Thyroid gland (tissue), 4 donors: Measurements from ENCODE around the gene DCPS. TPM values are rescaled to one million over a fixed set of nuclear protein-coding genes. Genes with fewer than 3 reads are reported as not detected.
"Not testable (repeated sequence)": the region's sequence is repeated elsewhere in the genome, so short reads cannot be mapped to it uniquely, and the experiment has no call there.

Source experiments
- DNase-seq, 2 donors: peaks; one replicate each; pipeline ENCODE4 v3.0.0-alpha.2; 2019
- H3K27ac ChIP-seq, 3 donors: fragments of 200-600 bp; sonication (generic); 1 replicate in 2 of 3; 2 replicates in 1 of 3; pipeline ENCODE4 v1.5.1; 2016 to 2019; ENCODE audit warnings: mild to moderate bottlenecking in 1 of 3, moderate library complexity in 1 of 3
- H3K27me3 ChIP-seq: fragments of 200-600 bp; sonication (generic); one replicate; pipeline ENCODE4 v1.5.1; 2019
- H3K36me3 ChIP-seq, 2 donors: fragments of 200-600 bp; sonication (generic); one replicate each; pipeline ENCODE4 v1.5.1; 2016 to 2019
- H3K4me1 ChIP-seq, 2 donors: fragments of 200-600 bp; sonication (generic); one replicate each; pipeline ENCODE4 v1.5.1; 2017 to 2019
- H3K4me3 ChIP-seq, 3 donors: fragments of 200-600 bp; sonication (generic); replicated peaks in 1 of 3; 1 replicate in 2 of 3; 2 replicates in 1 of 3; pipeline ENCODE4 v1.5.1; 2016; ENCODE audit warnings: mild to moderate bottlenecking in 1 of 3
- H3K9me3 ChIP-seq: fragments of 200-600 bp; sonication (generic); one replicate; pipeline ENCODE4 v1.5.1; 2017
- POLR2A ChIP-seq, 2 donors: fragments of 450-650 bp; IDR thresholded peaks; one replicate each; pipeline ENCODE4 v1.6.1; 2017; ENCODE audit warnings: antibody characterized with exemption in 2 of 2, mild to moderate bottlenecking in 2 of 2, moderate library complexity in 1 of 2
- WGBS, 2 donors: methylation state at CpG; one replicate each; pipeline ENCODE4 v1.1.5; 2017; 5-methylcytosine and 5-hydroxymethylcytosine counted together
- intact Hi-C: fragments of 100-400 bp; cut with DNase I; formaldehyde crosslinking; loops from one replicate; pipeline ENCODE4 v1.15.1; 2023
- total RNA-seq, 4 donors: library from RNA; depleted of rRNA; stranded (reverse); fragments of >200 nt; gene quantifications; one replicate each; pipeline ENCODE4 v1.2.3, GENCODE V29; 2016
- TF ChIP-seq, protein P1 (sequence below), 6 experiments: fragments of 200-600 bp in 3 of 6; fragments of 450-650 bp in 3 of 6; sonication (generic) in 3 of 6; IDR thresholded peaks; one replicate each; pipeline ENCODE4 v1.5.1; 2016 to 2019; ENCODE audit warnings: antibody characterized with exemption in 6 of 6, mild to moderate bottlenecking in 2 of 6, inconsistent platforms in 1 of 6, moderate library complexity in 1 of 6

DCPS gene
- total RNA-seq, 4 donors from 2014 or later = 6.1 to 18.9 (median 13.9) TPM

- H3K4me1 ChIP-seq = peaks cover 16 to 43% of the 10 kb centered on the region in 2 donors
- no peaks in the 10 kb centered on the region for H3K9me3 ChIP-seq
- no peak overlapping the region for H3K4me3 ChIP-seq
- intact Hi-C loops = no loop called here
- no peak for TF ChIP-seq POLR2A (IDR thresholded peaks at IDR 0.05)
- TF ChIP-seq, protein P1, sequence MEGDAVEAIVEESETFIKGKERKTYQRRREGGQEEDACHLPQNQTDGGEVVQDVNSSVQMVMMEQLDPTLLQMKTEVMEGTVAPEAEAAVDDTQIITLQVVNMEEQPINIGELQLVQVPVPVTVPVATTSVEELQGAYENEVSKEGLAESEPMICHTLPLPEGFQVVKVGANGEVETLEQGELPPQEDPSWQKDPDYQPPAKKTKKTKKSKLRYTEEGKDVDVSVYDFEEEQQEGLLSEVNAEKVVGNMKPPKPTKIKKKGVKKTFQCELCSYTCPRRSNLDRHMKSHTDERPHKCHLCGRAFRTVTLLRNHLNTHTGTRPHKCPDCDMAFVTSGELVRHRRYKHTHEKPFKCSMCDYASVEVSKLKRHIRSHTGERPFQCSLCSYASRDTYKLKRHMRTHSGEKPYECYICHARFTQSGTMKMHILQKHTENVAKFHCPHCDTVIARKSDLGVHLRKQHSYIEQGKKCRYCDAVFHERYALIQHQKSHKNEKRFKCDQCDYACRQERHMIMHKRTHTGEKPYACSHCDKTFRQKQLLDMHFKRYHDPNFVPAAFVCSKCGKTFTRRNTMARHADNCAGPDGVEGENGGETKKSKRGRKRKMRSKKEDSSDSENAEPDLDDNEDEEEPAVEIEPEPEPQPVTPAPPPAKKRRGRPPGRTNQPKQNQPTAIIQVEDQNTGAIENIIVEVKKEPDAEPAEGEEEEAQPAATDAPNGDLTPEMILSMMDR (IDR thresholded peaks at IDR 0.05) = no peak
- H3K27ac ChIP-seq = no peak overlapping the region
- no peaks in the 10 kb centered on the region for H3K27me3 ChIP-seq
- DNase-seq = no peak
- H3K36me3 ChIP-seq = no peaks in the 10 kb centered on the region
- WGBS, 2 donors = 82 to 83% methylated on average over 9 of the region's 9 CpGs
Measured at GRCh38 chr11:126362879-126363655, 59.2 kb downstream of the DCPS start.

GRCh38 chr11:126363706-126364248, 59.9 kb downstream of the DCPS start:
- DNase-seq = no peak

DNA sequence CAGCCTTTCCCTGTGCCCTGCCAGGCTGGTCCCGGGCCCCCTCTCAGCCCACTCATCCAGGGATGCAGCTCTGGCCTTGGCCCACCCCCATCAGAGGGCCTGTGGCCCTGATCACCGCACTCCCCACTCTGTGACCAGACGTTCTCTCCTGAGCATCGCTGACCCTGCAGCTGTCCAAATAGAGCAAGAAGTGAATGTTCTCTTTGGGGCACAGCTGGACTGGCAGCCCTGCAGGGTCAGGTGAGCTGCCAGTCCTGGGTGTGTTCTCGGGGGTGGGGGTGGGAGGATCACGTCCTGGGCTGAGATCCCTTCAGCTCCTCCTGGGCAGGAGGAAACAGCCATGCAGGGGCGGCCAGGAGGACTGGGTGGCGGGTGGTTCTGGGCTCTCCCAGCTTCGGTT, 60.9 kb downstream of the DCPS start:
- intact Hi-C loops, DNase-seq, H3K4me3 ChIP-seq, H3K9me3 ChIP-seq, H3K27ac ChIP-seq, H3K27me3 ChIP-seq, H3K36me3 ChIP-seq: not testable (repeated sequence)
- WGBS, 2 donors = 79% methylated on average over 4 of the region's 9 CpGs; no CpG with 5 or more reads in 1 of the 2 donors
- peaks cover 15 to 33% of the 10 kb centered on the region in 2 donors for H3K4me1 ChIP-seq

More at GRCh38 chr11:126363706-126364248, 59.9 kb downstream of the DCPS start:
- no peak for TF ChIP-seq POLR2A (IDR thresholded peaks at IDR 0.05)
- TF ChIP-seq, protein P1 (IDR thresholded peaks at IDR 0.05) = no peak
- 89% methylated on average over 8 to 10 of the region's 10 CpGs for WGBS, 2 donors
- H3K36me3 ChIP-seq = no peaks in the 10 kb centered on the region
- intact Hi-C loops = no loop called here
- no peaks in the 10 kb centered on the region for H3K27me3 ChIP-seq
- no peak overlapping the region for H3K27ac ChIP-seq
- no peaks in the 10 kb centered on the region for H3K9me3 ChIP-seq
- H3K4me3 ChIP-seq = no peak overlapping the region
- peaks cover 16 to 41% of the 10 kb centered on the region in 2 donors for H3K4me1 ChIP-seq

DNA sequence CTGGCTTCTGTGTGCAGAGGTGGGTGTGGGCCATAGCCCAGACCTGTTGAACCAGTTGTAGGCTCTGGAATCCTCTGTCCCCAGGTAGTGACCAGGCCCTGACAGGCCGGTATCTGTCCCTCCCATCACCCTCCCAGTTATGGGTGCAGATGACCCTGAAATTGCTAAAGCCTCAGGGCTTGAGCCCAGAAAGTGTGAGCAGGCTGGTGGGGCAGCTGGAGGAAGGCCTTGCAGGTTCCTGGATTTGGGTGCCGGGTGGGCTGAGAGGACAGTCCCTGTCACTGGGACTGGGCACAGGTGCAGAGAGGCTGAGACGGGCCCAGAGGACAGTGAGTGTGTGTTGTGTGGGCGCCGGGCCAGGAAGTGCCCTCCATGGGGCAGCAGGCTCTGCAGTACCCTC, 61.6 kb downstream of the DCPS start:
- intact Hi-C loops, H3K4me3 ChIP-seq, H3K9me3 ChIP-seq, H3K27me3 ChIP-seq, H3K36me3 ChIP-seq: not testable (repeated sequence)
- DNase-seq = peak in 1 of 2 donors; percentile 27
- 90% methylated on average over 2 of the region's 5 CpGs; no CpG with 5 or more reads in 1 of the 2 donors for WGBS, 2 donors
- Histone ChIP-seq H3K27ac (peak overlapping the region in 2 of 3 donors; percentile 30 to 43), H3K4me1 (peaks cover 11 to 25% of the 10 kb centered on the region in 2 donors)

DNA sequence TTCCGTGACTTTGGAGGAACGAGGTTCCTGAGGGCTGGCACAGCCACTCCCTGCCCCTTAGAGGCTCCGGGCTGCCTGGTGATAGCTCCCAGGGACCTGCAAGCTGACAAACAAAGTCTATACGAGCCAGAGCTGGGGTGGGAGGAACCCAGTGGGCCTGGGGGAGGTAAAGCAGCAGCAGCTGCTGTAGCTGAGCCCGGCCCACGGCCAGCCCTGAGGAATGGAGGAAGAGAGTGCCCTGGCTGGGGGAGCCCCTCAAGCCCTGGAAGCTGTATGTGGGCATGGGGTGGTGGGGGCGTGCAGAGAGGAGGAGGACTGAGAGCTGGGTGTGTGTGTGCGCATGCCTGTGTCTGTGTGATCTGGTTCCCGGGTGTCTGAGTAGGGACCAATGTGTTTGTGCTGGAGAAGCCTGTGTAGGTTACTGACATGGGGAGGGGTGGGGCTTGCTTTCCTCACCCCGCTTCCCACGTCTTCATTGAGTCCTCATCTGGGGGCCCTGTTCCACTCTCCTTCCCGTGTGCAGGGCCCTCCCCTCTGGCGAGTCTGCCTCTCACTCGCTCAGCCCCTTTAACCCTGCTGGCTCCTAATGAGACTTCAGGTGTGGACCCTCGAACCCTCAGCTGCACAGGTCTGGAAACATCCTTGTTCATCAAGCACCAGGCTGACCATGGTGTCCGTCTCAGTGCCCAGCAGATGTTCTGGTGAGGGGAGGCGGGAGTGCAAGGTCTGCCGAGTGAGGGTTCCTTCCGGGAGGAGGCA, 62.4 kb downstream of the DCPS start:
- no peaks in the 10 kb centered on the region for H3K36me3 ChIP-seq
- no peaks in the 10 kb centered on the region for H3K27me3 ChIP-seq
- peak; percentile 30 to 32 for DNase-seq
- 65 to 66% methylated on average over 13 to 16 of the region's 19 CpGs for WGBS, 2 donors
- H3K9me3 ChIP-seq = no peaks in the 10 kb centered on the region
- H3K4me1 ChIP-seq = peaks cover 11 to 21% of the 10 kb centered on the region in 2 donors
- intact Hi-C loops = no loop called here
- peak overlapping the region in 2 of 3 donors; percentile 43 to 61 for H3K27ac ChIP-seq
- H3K4me3 ChIP-seq = no peak overlapping the region
- TF ChIP-seq, protein P1 (IDR thresholded peaks at IDR 0.05) = no peak

DNA sequence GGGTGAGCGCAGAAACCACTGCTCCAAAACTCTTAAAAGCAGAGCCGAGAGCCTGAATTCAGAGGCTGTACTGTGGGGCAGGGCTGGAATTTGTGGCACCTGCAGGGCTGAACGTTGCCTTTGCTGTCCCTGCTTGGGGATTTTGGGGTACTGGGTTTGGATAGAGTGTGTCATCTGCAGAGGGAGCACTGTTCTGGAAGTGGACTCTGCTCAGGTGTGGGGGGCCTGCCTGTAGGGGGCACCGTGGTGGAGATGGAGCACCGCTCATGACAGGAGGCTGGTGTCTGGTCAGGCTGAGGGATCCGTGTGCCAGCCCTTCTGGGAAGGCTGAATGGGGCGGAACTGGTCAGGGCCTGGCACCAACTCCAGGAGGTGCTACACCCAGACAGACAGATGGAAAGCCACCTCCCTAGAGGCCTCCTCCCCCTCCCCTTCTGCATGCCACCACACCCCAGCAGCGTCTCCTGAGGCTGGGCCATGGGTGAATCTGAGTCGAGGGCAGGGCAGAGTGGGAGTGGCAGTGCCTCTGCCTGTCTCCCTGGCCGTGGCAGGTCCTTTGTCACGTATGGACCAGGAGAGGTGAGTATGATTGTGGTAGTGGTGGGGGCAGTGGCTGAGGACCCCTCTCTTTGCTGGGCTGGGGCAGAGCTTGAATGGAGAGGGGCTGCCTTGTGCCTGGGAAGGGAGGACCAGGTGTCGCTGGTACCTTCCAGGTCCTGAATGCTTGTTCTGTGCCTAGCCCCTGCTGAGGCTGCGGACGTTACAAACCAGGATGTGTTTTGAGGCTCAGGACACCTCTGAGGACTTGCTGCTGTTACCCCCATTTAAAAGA, 63.2 kb downstream of the DCPS start:
- H3K36me3 ChIP-seq, H3K9me3 ChIP-seq, DNase-seq, H3K27me3 ChIP-seq, intact Hi-C loops, H3K4me3 ChIP-seq: not testable (repeated sequence)
- WGBS, 2 donors = 84 to 92% methylated on average over 8 to 13 of the region's 14 CpGs
- Histone ChIP-seq H3K27ac (peak overlapping the region in 1 of 3 donors; percentile 43), H3K4me1 (peaks cover 11 to 21% of the 10 kb centered on the region in 2 donors)

GRCh38 chr11:126367806-126368205, 63.9 kb downstream of the DCPS start:
- H3K9me3 ChIP-seq, H3K27me3 ChIP-seq, H3K27ac ChIP-seq, DNase-seq, H3K36me3 ChIP-seq, H3K4me3 ChIP-seq, intact Hi-C loops: not testable (repeated sequence)
- 98 to 99% methylated on average over 5 of the region's 5 CpGs for WGBS, 2 donors
- H3K4me1 ChIP-seq = peaks cover 11 to 26% of the 10 kb centered on the region in 2 donors

DNA sequence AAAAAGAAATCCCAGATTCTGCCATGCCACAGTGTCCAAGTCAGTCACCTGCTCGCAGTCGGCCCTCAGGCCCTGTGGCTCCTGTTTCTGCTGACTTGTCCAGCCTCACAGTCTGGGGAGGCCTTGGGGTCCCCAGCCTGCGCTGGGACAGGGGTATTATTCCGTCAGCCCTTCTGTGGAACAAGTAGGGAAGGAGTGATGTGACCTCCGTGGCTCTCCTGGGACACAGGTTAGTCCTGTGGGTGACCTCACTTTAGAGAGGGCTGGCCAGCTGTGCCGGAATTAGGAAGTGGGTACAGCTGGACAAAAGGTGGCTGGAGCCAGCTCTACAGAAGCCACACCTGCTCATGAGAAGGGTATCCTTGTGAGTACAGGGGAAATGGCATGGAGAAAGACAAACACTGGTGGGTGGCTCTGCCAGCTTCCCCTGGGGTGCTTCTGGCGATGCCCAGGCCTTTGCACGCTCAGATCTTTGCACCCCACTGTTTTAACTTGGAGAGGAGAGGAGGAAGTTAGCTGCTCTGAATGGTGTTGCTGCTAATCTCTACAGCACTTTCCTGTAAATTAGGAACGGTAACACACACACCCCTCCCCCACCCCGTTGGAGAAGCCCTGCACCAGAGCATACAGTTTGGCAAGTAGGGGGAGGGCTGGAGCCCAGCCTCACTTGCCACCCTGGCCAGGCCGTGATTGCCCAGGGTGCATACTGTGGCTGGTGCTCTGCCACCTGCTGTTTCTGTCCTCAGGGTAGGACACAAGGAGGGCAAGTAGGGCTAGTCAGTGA, 64.7 kb downstream of the DCPS start:
- H3K4me1 ChIP-seq = peaks cover 18 to 33% of the 10 kb centered on the region in 2 donors
- H3K9me3 ChIP-seq, intact Hi-C loops, H3K36me3 ChIP-seq, H3K27me3 ChIP-seq, H3K27ac ChIP-seq, H3K4me3 ChIP-seq, DNase-seq: not testable (repeated sequence)
- 67 to 74% methylated on average over 9 to 10 of the region's 11 CpGs for WGBS, 2 donors
